ENCODE results near the gene KCNJ6.

KCNJ6 gene

GRCh38 chr21:37627074-37627473 is 289.2 kb downstream of the KCNJ6 start:
- ChIA-PET CTCF (interaction anchor here (0.6 to 2.4 kb wide), 6 partner anchors 12 to 725 kb away, joined by 3 to 6 read pairs (median 4); no protein-coding TSS in a partner anchor), POLR2A (no interaction called here)
- TF ChIP-seq CTCF (IDR thresholded peaks at IDR 0.05; ENCODE audit: control extremely low read depth, extremely low read depth, low read depth, missing control alignments), result no peak
- DNase-seq (ENCODE audit: extremely low spot score), result no peak

GRCh38 chr21:37626320-37626719 is 289.9 kb downstream of the KCNJ6 start:
- no peak for DNase-seq (ENCODE audit: extremely low spot score)
- no peak for TF ChIP-seq CTCF (IDR thresholded peaks at IDR 0.05; ENCODE audit: control extremely low read depth, extremely low read depth, low read depth, missing control alignments)
- CTCF ChIA-PET, result interaction anchor here (1.1 to 2.4 kb wide), 5 partner anchors 9 to 74 kb away, joined by 3 to 6 read pairs (median 4); no protein-coding TSS in a partner anchor
- POLR2A ChIA-PET, result no interaction called here

GRCh38 chr21:37623689-37624088 is 292.6 kb downstream of the KCNJ6 start:
- CTCF ChIA-PET, result interaction anchor here (0.8 to 2.5 kb wide), 3 partner anchors 12 to 70 kb away, joined by 3 to 6 read pairs (median 3); no protein-coding TSS in a partner anchor
- no peak for DNase-seq (ENCODE audit: extremely low spot score)
- TF ChIP-seq CTCF (IDR thresholded peaks at IDR 0.05; ENCODE audit: control extremely low read depth, extremely low read depth, low read depth, missing control alignments), result no peak
- POLR2A ChIA-PET, result no interaction called here

- POLR2A ChIA-PET, result no interaction called here
- no peak for TF ChIP-seq CTCF (IDR thresholded peaks at IDR 0.05; ENCODE audit: control extremely low read depth, extremely low read depth, low read depth, missing control alignments)
- no peak for DNase-seq (ENCODE audit: extremely low spot score)
- CTCF ChIA-PET, result interaction anchor here (0.8 to 2.5 kb wide), 4 partner anchors 13 to 69 kb away, joined by 3 to 7 read pairs (median 4); no protein-coding TSS in a partner anchor
Observed at GRCh38 chr21:37623183-37623582, 293.1 kb downstream of the KCNJ6 start.

DNA sequence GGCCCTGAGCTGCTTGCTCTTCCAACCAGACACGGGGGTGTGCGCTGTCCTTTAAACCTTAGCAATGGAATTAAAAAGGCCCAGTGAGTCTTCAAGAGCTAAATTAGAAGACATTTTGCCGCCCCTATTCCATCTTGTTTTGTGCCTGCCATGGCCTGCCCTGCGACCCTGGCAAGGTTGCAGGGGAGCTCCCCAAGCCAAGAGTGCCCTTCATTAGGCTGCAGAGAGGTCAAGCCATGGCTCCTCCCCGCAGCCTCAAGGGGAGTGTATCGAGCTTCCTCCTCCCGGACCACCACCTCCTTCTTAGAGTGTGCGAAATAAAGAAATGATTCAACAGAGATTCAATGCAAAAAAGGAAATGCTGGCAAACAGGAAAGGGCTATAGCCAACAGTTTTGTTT is 293.5 kb downstream of the KCNJ6 start:
- CTCF ChIA-PET, result interaction anchor here (1.1 to 2.5 kb wide), 3 partner anchors 12 to 52 kb away, joined by 3 to 7 read pairs (median 6); no protein-coding TSS in a partner anchor
- no peak for TF ChIP-seq CTCF (IDR thresholded peaks at IDR 0.05; ENCODE audit: control extremely low read depth, extremely low read depth, low read depth, missing control alignments)
- no peak for DNase-seq (ENCODE audit: extremely low spot score)
- POLR2A ChIA-PET, result no interaction called here

- POLR2A ChIA-PET, result no interaction called here
- CTCF ChIA-PET, result no interaction called here
- DNase-seq (ENCODE audit: extremely low spot score), result no peak
- no peak for TF ChIP-seq CTCF (IDR thresholded peaks at IDR 0.05; ENCODE audit: control extremely low read depth, extremely low read depth, low read depth, missing control alignments)
Observed at GRCh38 chr21:37620401-37620800, 295.9 kb downstream of the KCNJ6 start.
